ENCODE results near the gene ZNF609.

Gene ZNF609

GRCh38 chr15:64426845-64427465 is 33.4 kb upstream of the ZNF609 start:
- POLR2A ChIA-PET (ENCODE audit: low non-redundant PET): no interaction called here
- DNase-seq (ENCODE audit: low spot score): no peak

GRCh38 chr15:64429448-64429847 is 30.9 kb upstream of the ZNF609 start:
- no peak overlapping the region for H3K27ac ChIP-seq
- TF ChIP-seq CTCF (conservative IDR thresholded peaks at IDR 0.05; ENCODE audit: low read depth): no peak
- POLR2A ChIA-PET (ENCODE audit: low non-redundant PET): no interaction called here
- CTCF ChIA-PET: interaction anchor here (0.7 kb wide), 1 partner anchor 54 kb away, joined by 3 read pairs; no protein-coding TSS in a partner anchor
- no peak for DNase-seq (ENCODE audit: low spot score)

More at GRCh38 chr15:64426845-64427465, 33.4 kb upstream of the ZNF609 start:
- TF ChIP-seq CTCF (conservative IDR thresholded peaks at IDR 0.05; ENCODE audit: low read depth): peak; percentile 41
- CTCF ChIA-PET: interaction anchor here (0.6 to 2.1 kb wide), 6 partner anchors 68 to 300 kb away, joined by 3 to 7 read pairs (median 4); no protein-coding TSS in a partner anchor
- 0 out of 2 replicates have a peak overlapping the region, but pooled peaks have one; percentile 8 for H3K27ac ChIP-seq

GRCh38 chr15:64430000-64430735 is 30.2 kb upstream of the ZNF609 start:
- no peak overlapping the region for H3K27ac ChIP-seq
- POLR2A ChIA-PET (ENCODE audit: low non-redundant PET): interaction anchor here (0.6 kb wide), 1 partner anchor 269 kb away, joined by 3 read pairs; no protein-coding TSS in a partner anchor
- no peak for TF ChIP-seq CTCF (conservative IDR thresholded peaks at IDR 0.05; ENCODE audit: low read depth)
- CTCF ChIA-PET: no interaction called here
- DNase-seq (ENCODE audit: low spot score): no peak

GRCh38 chr15:64437982-64438381 is 22.4 kb upstream of the ZNF609 start:
- TF ChIP-seq CTCF (conservative IDR thresholded peaks at IDR 0.05; ENCODE audit: low read depth): no peak
- ChIA-PET POLR2A (ENCODE audit: low non-redundant PET) (no interaction called here), CTCF (no interaction called here)
- H3K27ac ChIP-seq: no peak overlapping the region
- DNase-seq (ENCODE audit: low spot score): no peak

- no peak for DNase-seq (ENCODE audit: low spot score)
- H3K27ac ChIP-seq: no peak overlapping the region
- ChIA-PET CTCF (no interaction called here), POLR2A (ENCODE audit: low non-redundant PET) (no interaction called here)
- no peak for TF ChIP-seq CTCF (conservative IDR thresholded peaks at IDR 0.05; ENCODE audit: low read depth)
Measured at GRCh38 chr15:64438653-64439447, 21.5 kb upstream of the ZNF609 start.

- TF ChIP-seq CTCF (conservative IDR thresholded peaks at IDR 0.05; ENCODE audit: low read depth): no peak
- no peak for DNase-seq (ENCODE audit: low spot score)
- ChIA-PET POLR2A (ENCODE audit: low non-redundant PET) (no interaction called here), CTCF (interaction anchor here (0.5 kb wide), 1 partner anchor 56 kb away, joined by 4 read pairs; no protein-coding TSS in a partner anchor)
- no peak overlapping the region for H3K27ac ChIP-seq
Measured at GRCh38 chr15:64441852-64442251, 18.5 kb upstream of the ZNF609 start.

All from RWPE1 (cell line).